CD4-positive, alpha-beta T cell (primary cell): ENCODE results near the gene TEX28. TPM values are rescaled to one million over a fixed set of nuclear protein-coding genes. Genes with fewer than 3 reads are reported as not detected.

ENCODE experiments used
- ATAC-seq: fragments of 200-7000 bp; cut with Tn5 transposase; one replicate; pipeline ENCODE4 v1.10.0; 2022; ENCODE audit warnings: mild to moderate bottlenecking; ENCODE audit not compliant: poor library complexity
- CTCF ChIA-PET: fragments of 350-600 bp; sonication (Branson Sonifier 250); formaldehyde crosslinking; loops from one replicate; lab custom pipeline; 2021; ENCODE audit warnings: antibody characterized with exemption, inconsistent platforms; lab: Charles Lee
- POLR2A ChIA-PET: fragments of 350-600 bp; sonication (Branson Sonifier 250); formaldehyde crosslinking; loops from one replicate; lab custom pipeline; 2021; ENCODE audit warnings: antibody characterized with exemption, inconsistent platforms; lab: Charles Lee
- DNase-seq, 14 experiments: peaks; one replicate each; pipeline ENCODE4 v3.0.0-alpha.2; 2013 to 2020; ENCODE audit warnings: mixed read lengths in 2 of 14
- H3K27ac ChIP-seq, 2 donors: one replicate each; pipeline versions ENCODE4 v1.5.1 to v1.7.0; 2013; ENCODE audit warnings: low read length in 2 of 2, low read depth in 1 of 2, mild to moderate bottlenecking in 1 of 2
- H3K27me3 ChIP-seq, 2 experiments: 1 replicate in 1 of 2; 2 replicates in 1 of 2; pipeline versions ENCODE4 v1.6.1 to v1.7.0; 2013; ENCODE audit warnings: low read length in 2 of 2, control low read depth in 1 of 2, mild to moderate bottlenecking in 1 of 2, moderate library complexity in 1 of 2; ENCODE audit not compliant: insufficient read depth in 2 of 2, control insufficient read depth in 1 of 2
- H3K36me3 ChIP-seq: one replicate; pipeline ENCODE4 v1.6.1; 2013; ENCODE audit warnings: low read length, control low read depth; ENCODE audit not compliant: insufficient read depth
- H3K4me1 ChIP-seq: one replicate; pipeline ENCODE4 v1.6.1; 2013; ENCODE audit warnings: low read length, control low read depth; ENCODE audit not compliant: insufficient read depth
- H3K4me3 ChIP-seq: one replicate; pipeline ENCODE4 v1.5.1; 2013; ENCODE audit warnings: mild to moderate bottlenecking, low read length, moderate library complexity
- H3K9me3 ChIP-seq, 2 experiments: 1 replicate in 1 of 2; 2 replicates in 1 of 2; pipeline versions ENCODE4 v1.6.1 to v1.7.0; 2013; ENCODE audit warnings: low read length in 2 of 2, mild to moderate bottlenecking in 2 of 2, control low read depth in 1 of 2, moderate library complexity in 1 of 2; ENCODE audit not compliant: control insufficient read depth in 1 of 2, insufficient read depth in 1 of 2
- H3K27ac Mint-ChIP-seq: one replicate; pipeline ENCODE4 v1.8.0; 2020; ENCODE audit warnings: mixed read lengths
- H3K27me3 Mint-ChIP-seq: one replicate; pipeline ENCODE4 v1.8.0; 2021; ENCODE audit warnings: mixed read lengths
- H3K36me3 Mint-ChIP-seq: one replicate; pipeline ENCODE4 v1.8.0; 2021; ENCODE audit warnings: low read depth, mixed read lengths
- H3K4me1 Mint-ChIP-seq: one replicate; pipeline ENCODE4 v1.8.0; 2021; ENCODE audit warnings: low read depth, mixed read lengths
- H3K4me3 Mint-ChIP-seq: one replicate; pipeline ENCODE4 v1.8.0; 2020; ENCODE audit warnings: mild to moderate bottlenecking, mixed read lengths
- H3K9me3 Mint-ChIP-seq: one replicate; pipeline ENCODE4 v1.8.0; 2020; ENCODE audit warnings: mixed read lengths
- intact Hi-C, 2 experiments: fragments of 100-400 bp; cut with DNase I in 1 of 2; cut with micrococcal nuclease in 1 of 2; formaldehyde crosslinking; loops; one replicate each; pipeline versions ENCODE4 v1.15.1 to v1.9.0; 2023 to 2025; cut with DNase I, micrococcal nuclease
- total RNA-seq, 174 experiments: library from RNA in 2 of 174; stranded (reverse) in 2 of 174; gene quantifications; one replicate each; pipeline ENCODE4 v1.2.3 and lab custom pipeline; 2021 to 2026
- TF ChIP-seq, protein P1 (sequence below): fragments of 200-600 bp; IDR thresholded peaks from one replicate; pipeline ENCODE4 v1.8.0; 2022; ENCODE audit warnings: antibody characterized with exemption, mild to moderate bottlenecking

TEX28 gene
- total RNA-seq, 2 experiments from 2014 or later: not detected

DNA sequence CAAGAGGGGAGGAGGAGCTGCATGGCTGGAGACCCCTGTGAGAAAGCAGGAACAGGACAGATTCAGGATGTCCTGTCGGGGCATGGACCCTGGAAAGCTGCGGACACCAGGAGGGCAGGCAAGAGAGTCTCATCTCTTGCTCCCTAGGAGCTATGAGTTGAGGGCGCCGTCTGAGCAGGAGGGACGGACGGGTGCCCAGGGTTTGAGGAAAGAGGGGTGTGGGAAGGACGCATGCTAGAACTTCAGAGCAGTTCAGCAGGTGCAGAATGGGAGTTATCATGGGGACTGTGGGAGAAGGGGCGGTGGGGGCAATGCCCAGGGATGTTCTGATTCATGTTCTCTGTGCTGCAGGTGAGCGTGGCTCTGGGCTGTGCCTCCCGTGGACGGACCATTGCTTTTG, 25.5 kb upstream of the TEX28 start:
- Histone ChIP-seq H3K36me3 (no peaks in the 10 kb centered on the region), H3K9me3 (no peaks in the 10 kb centered on the region), H3K4me1 (peaks cover 32% of the 10 kb centered on the region), H3K4me3 (no peak overlapping the region), H3K27ac (no peak overlapping the region), H3K27me3 (no peaks in the 10 kb centered on the region)
- H3K9me3 Mint-ChIP-seq: no peaks in the 10 kb centered on the region
- H3K27me3 Mint-ChIP-seq: no peaks in the 10 kb centered on the region
- H3K4me1 Mint-ChIP-seq: peaks cover 28% of the 10 kb centered on the region
- TF ChIP-seq, protein P1, sequence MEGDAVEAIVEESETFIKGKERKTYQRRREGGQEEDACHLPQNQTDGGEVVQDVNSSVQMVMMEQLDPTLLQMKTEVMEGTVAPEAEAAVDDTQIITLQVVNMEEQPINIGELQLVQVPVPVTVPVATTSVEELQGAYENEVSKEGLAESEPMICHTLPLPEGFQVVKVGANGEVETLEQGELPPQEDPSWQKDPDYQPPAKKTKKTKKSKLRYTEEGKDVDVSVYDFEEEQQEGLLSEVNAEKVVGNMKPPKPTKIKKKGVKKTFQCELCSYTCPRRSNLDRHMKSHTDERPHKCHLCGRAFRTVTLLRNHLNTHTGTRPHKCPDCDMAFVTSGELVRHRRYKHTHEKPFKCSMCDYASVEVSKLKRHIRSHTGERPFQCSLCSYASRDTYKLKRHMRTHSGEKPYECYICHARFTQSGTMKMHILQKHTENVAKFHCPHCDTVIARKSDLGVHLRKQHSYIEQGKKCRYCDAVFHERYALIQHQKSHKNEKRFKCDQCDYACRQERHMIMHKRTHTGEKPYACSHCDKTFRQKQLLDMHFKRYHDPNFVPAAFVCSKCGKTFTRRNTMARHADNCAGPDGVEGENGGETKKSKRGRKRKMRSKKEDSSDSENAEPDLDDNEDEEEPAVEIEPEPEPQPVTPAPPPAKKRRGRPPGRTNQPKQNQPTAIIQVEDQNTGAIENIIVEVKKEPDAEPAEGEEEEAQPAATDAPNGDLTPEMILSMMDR: no peak
- ChIA-PET CTCF (no interaction called here), POLR2A (no interaction called here)
- intact Hi-C loops: loop anchor here in 1 of 2 experiments (2.0 kb wide), 1 partner anchor 52 kb away; no protein-coding TSS in a partner anchor
- H3K4me3 Mint-ChIP-seq: no peak overlapping the region
- ATAC-seq (no peak), DNase-seq (no peak)
- H3K36me3 Mint-ChIP-seq: no peaks in the 10 kb centered on the region
- H3K27ac Mint-ChIP-seq: no peak overlapping the region

DNA sequence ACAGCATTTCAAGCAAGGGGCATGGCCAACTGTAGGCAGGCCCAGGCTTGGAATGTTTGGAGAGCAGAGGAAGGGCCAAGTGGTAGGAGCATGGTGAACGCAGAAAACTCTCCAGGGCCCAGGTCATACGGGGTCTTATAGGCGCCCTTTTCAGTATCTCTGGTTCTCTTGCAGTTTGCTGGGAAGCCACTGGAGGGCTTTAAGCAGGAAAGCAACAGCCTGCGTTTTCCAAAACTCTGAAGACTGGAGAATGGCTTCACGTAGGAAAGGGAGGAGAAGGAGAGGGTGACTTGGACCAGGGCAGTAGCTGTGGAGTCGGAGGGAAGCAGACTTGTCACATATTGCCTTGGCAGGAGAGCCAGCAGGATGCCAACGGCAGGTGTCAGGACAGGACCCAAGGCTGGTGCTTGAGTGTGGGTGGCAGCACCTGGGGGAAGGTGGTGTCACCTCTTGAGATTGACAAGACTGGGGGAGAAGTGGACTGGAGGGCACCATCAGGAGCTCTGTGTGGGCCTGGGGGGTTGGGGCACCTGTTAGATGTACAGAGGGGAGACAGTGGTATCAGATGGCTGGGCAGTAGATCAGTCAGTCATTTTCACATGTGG, 22.6 kb upstream of the TEX28 start:
- H3K36me3 Mint-ChIP-seq: no peaks in the 10 kb centered on the region
- Histone ChIP-seq H3K27ac (no peak overlapping the region), H3K4me3 (no peak overlapping the region), H3K36me3 (no peaks in the 10 kb centered on the region), H3K4me1 (peaks cover 38% of the 10 kb centered on the region), H3K9me3 (no peaks in the 10 kb centered on the region), H3K27me3 (no peaks in the 10 kb centered on the region)
- intact Hi-C loops: no loop called here
- ChIA-PET CTCF (interaction anchor here (0.9 to 1.8 kb wide), 2 partner anchors 10 to 12 kb away, joined by 3 to 4 read pairs; no protein-coding TSS in a partner anchor), POLR2A (interaction anchor here (1.5 kb wide), 1 partner anchor 9 kb away, joined by 10 read pairs; no protein-coding TSS in a partner anchor)
- DNase-seq: peak in 5 of 14 experiments; percentile 12 to 51 (median 27)
- H3K4me3 Mint-ChIP-seq: peak overlapping the region; percentile 37
- H3K27ac Mint-ChIP-seq: no peak overlapping the region
- H3K4me1 Mint-ChIP-seq: peaks cover 38% of the 10 kb centered on the region
- TF ChIP-seq, protein P1: peak; percentile 22
- no peaks in the 10 kb centered on the region for H3K9me3 Mint-ChIP-seq
- peak; percentile 55 for ATAC-seq
- H3K27me3 Mint-ChIP-seq: no peaks in the 10 kb centered on the region

DNA sequence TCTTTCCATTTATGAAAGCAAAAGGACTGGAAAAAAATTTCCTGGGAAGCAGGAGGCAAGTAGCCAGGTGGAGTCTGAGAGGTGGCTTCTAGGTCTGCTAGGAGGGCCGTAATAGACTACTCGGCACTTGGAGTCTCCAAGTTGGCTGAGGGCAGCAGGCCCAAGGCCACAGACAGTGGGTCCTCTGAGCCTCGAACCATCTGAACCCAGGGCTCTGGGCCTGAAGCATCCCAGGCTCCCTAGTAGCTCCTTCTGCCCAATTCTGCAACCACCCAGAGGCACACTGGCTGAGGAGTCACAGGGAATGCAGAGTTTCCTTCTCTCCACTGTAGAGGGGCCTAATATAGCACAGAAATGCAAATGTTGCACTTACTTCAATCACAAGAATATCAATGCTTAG, 20.5 kb upstream of the TEX28 start:
- Mint-ChIP-seq H3K4me1 (peaks cover 31% of the 10 kb centered on the region), H3K9me3 (no peaks in the 10 kb centered on the region), H3K27ac (no peak overlapping the region), H3K4me3 (no peak overlapping the region), H3K27me3 (no peaks in the 10 kb centered on the region), H3K36me3 (no peaks in the 10 kb centered on the region)
- DNase-seq (no peak), ATAC-seq (no peak)
- CTCF ChIA-PET: no interaction called here
- Histone ChIP-seq H3K27me3 (no peaks in the 10 kb centered on the region), H3K27ac (no peak overlapping the region), H3K36me3 (no peaks in the 10 kb centered on the region), H3K4me1 (peaks cover 37% of the 10 kb centered on the region), H3K4me3 (no peak overlapping the region), H3K9me3 (no peaks in the 10 kb centered on the region)
- POLR2A ChIA-PET: no interaction called here
- intact Hi-C loops: no loop called here
- TF ChIP-seq, protein P1: no peak
